Suppressor macrophage treated with lipopolysaccharide for 1 hour (primary cell): Measurements from ENCODE around the gene HELZ.
"Not testable (repeated sequence)": the region's sequence is repeated elsewhere in the genome, so short reads cannot be mapped to it uniquely, and the experiment has no call there.

Experiments used
- DNase-seq, 3 donors: peaks; one replicate each; pipeline ENCODE4 v3.0.0-alpha.2; 2020 to 2022

HELZ gene

GRCh38 chr17:67227488-67227887, 17.5 kb downstream of the HELZ start:
- no peak for DNase-seq

GRCh38 chr17:67225316-67225715, 19.7 kb downstream of the HELZ start:
- no peak for DNase-seq

GRCh38 chr17:67224736-67225135, 20.3 kb downstream of the HELZ start:
- DNase-seq, result no peak

GRCh38 chr17:67223924-67224323, 21.1 kb downstream of the HELZ start:
- no peak for DNase-seq

- DNase-seq, result peak; percentile 55 to 68 (median 64)
Observed at GRCh38 chr17:67221062-67221998, 23.7 kb downstream of the HELZ start.

GRCh38 chr17:67218385-67218950, 26.5 kb downstream of the HELZ start:
- peak; percentile 46 to 71 (median 68) for DNase-seq

- no peak for DNase-seq
Observed at GRCh38 chr17:67217446-67217845, 27.6 kb downstream of the HELZ start.

- peak; percentile 23 to 32 (median 25) for DNase-seq
Observed at GRCh38 chr17:67216578-67217320, 28.2 kb downstream of the HELZ start.

GRCh38 chr17:67215991-67216421, 29.0 kb downstream of the HELZ start:
- DNase-seq, result no peak

GRCh38 chr17:67212714-67213417, 32.1 kb downstream of the HELZ start:
- DNase-seq, result peak; percentile 42 to 61 (median 58)

- no peak for DNase-seq
Observed at GRCh38 chr17:67212231-67212630, 32.8 kb downstream of the HELZ start.

- peak; percentile 42 to 57 (median 46) for DNase-seq
Observed at GRCh38 chr17:67211742-67212141, 33.3 kb downstream of the HELZ start.

- no peak for DNase-seq
Observed at GRCh38 chr17:67210915-67211314, 34.1 kb downstream of the HELZ start.

GRCh38 chr17:67208232-67208631, 36.8 kb downstream of the HELZ start:
- DNase-seq, result no peak

GRCh38 chr17:67203818-67204217, 41.2 kb downstream of the HELZ start:
- no peak for DNase-seq

- DNase-seq, result no peak
Observed at GRCh38 chr17:67202503-67202902, 42.5 kb downstream of the HELZ start.

GRCh38 chr17:67200727-67201301, 44.2 kb downstream of the HELZ start:
- peak; percentile 17 to 54 (median 25) for DNase-seq

GRCh38 chr17:67198131-67198530, 46.9 kb downstream of the HELZ start:
- DNase-seq, result no peak

GRCh38 chr17:67197023-67197422, 48.0 kb downstream of the HELZ start:
- DNase-seq, result not testable (repeated sequence)

GRCh38 chr17:67196422-67196821, 48.6 kb downstream of the HELZ start:
- DNase-seq, result no peak

GRCh38 chr17:67194134-67194533, 50.9 kb downstream of the HELZ start:
- no peak for DNase-seq

- no peak for DNase-seq
Observed at GRCh38 chr17:67187927-67188326, 57.1 kb downstream of the HELZ start.
